ENCODE data around the gene KANK2. TPM values are rescaled to one million over a fixed set of nuclear protein-coding genes. Genes with fewer than 3 reads are reported as not detected.

Gene KANK2
- total and polyA plus RNA-seq, 3 experiments from 2014 or later: 0.16 to 2.3 (median 2.0) TPM

- Histone ChIP-seq H3K4me1 (ENCODE audit: insufficient read depth, low read length) (no peaks in the 10 kb centered on the region), H3K36me3 (ENCODE audit: insufficient read depth, low read length) (no peaks in the 10 kb centered on the region), H3K27me3 (ENCODE audit: insufficient read depth, low read length, poor library complexity, severe bottlenecking) (no peaks in the 10 kb centered on the region), H3K9me3 (ENCODE audit: low read length) (no peaks in the 10 kb centered on the region), H3K4me3 (ENCODE audit: low read length) (no peak overlapping the region), H3K27ac (ENCODE audit: low read depth, low read length) (no peak overlapping the region)
- Mint-ChIP-seq H3K27me3 (peaks cover 1 to 5% of the 10 kb centered on the region in 2 donors), H3K4me1 (no peaks in the 10 kb centered on the region), H3K4me3 (no peak overlapping the region), H3K36me3 (no peaks in the 10 kb centered on the region), H3K27ac (no peak overlapping the region), H3K9me3 (peaks cover 0 to 5% (median 0%) of the 10 kb centered on the region in 5 donors)
- CTCF ChIA-PET: no interaction called here
- no peak for DNase-seq
- POLR2A ChIA-PET: no interaction called here
These were observed 35.2 kb upstream of the KANK2 start for GRCh38 chr19:11232555-11232954.

DNA sequence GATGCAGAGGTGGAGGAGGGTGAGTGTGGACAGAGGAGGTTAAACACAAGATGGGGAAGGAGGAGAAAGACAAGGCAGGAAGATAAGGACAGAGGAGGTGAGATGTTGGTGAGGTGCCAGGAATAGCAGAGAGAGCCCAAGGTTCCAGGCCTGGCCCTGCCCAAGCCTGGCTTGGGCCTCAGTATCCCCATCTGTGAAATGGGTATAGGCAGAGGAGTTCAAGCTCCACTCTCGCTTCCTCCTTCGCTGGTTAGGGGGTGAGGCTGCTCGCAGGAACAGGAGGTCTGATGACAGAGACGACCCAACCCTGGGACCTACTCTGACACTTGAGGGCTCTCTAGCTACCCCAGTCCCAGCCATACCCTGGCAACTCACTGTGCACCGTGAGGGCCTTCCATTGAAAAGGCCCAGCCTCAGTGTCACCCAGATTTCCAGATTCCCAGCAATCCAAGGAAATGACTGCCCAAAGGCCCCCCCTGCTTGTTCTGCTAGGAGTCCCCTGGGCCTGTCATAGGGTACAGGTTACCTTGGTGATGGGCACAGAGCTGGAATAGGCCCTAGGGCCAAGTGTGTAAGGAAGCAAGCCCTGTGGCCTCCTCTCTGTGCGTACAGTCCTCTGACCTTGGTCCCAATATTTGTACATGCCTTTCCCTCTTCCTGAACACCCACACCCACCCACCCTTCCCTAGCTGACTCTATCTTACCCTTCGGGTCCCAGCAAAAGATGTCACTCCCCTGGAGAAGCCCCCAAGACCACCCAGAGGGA, 33.5 kb upstream of the KANK2 start:
- H3K4me3 ChIP-seq (ENCODE audit: low read length): no peak overlapping the region
- Mint-ChIP-seq H3K36me3 (no peaks in the 10 kb centered on the region), H3K9me3 (peaks cover 0 to 3% (median 0%) of the 10 kb centered on the region in 5 donors), H3K4me3 (no peak overlapping the region), H3K27me3 (peaks cover 3 to 5% of the 10 kb centered on the region in 2 donors), H3K4me1 (no peaks in the 10 kb centered on the region), H3K27ac (no peak overlapping the region)
- CTCF ChIA-PET: no interaction called here
- no peaks in the 10 kb centered on the region for H3K36me3 ChIP-seq (ENCODE audit: insufficient read depth, low read length)
- H3K4me1 ChIP-seq (ENCODE audit: insufficient read depth, low read length): no peaks in the 10 kb centered on the region
- H3K9me3 ChIP-seq (ENCODE audit: low read length): no peaks in the 10 kb centered on the region
- no peak overlapping the region for H3K27ac ChIP-seq (ENCODE audit: low read depth, low read length)
- no peak for DNase-seq
- POLR2A ChIA-PET: no interaction called here
- no peaks in the 10 kb centered on the region for H3K27me3 ChIP-seq (ENCODE audit: insufficient read depth, low read length, poor library complexity, severe bottlenecking)

- no peaks in the 10 kb centered on the region for H3K27me3 ChIP-seq (ENCODE audit: insufficient read depth, low read length, poor library complexity, severe bottlenecking)
- Mint-ChIP-seq H3K4me1 (no peaks in the 10 kb centered on the region), H3K27me3 (peaks cover 5 to 6% of the 10 kb centered on the region in 2 donors), H3K4me3 (no peak overlapping the region), H3K36me3 (no peaks in the 10 kb centered on the region), H3K9me3 (peaks cover 0 to 6% (median 0%) of the 10 kb centered on the region in 5 donors), H3K27ac (no peak overlapping the region)
- H3K27ac ChIP-seq (ENCODE audit: low read depth, low read length): no peak overlapping the region
- DNase-seq: peak in 1 of 5 donors; percentile 6
- no peaks in the 10 kb centered on the region for H3K9me3 ChIP-seq (ENCODE audit: low read length)
- CTCF ChIA-PET: no interaction called here
- H3K4me1 ChIP-seq (ENCODE audit: insufficient read depth, low read length): no peaks in the 10 kb centered on the region
- POLR2A ChIA-PET: no interaction called here
- no peaks in the 10 kb centered on the region for H3K36me3 ChIP-seq (ENCODE audit: insufficient read depth, low read length)
- no peak overlapping the region for H3K4me3 ChIP-seq (ENCODE audit: low read length)
These were observed 30.0 kb upstream of the KANK2 start for GRCh38 chr19:11227195-11227886.

DNA sequence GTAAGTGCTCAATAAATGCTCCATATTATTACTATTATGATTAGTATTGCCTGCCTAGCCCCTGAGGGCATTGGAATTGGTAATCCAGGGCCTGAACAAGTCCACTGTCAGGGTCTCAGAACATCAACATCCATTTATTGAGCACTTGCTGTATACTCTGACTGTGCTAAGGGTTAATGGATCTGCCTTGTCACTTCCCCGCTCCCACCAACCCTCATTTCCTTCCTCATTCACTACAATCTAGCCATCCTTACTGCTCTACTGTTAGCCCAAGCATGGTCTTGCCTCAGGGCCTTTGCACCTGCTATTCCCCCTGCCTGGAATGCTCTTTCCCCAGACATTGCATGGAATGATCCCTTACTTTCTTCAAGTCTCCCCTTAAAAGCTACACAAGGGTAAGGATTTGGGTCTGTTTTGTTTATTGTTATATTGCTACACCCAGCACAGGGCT, 29.4 kb upstream of the KANK2 start:
- H3K36me3 Mint-ChIP-seq: no peaks in the 10 kb centered on the region
- Histone ChIP-seq H3K4me3 (ENCODE audit: low read length) (no peak overlapping the region), H3K36me3 (ENCODE audit: insufficient read depth, low read length) (no peaks in the 10 kb centered on the region), H3K9me3 (ENCODE audit: low read length) (peaks cover under 1% of the 10 kb centered on the region), H3K4me1 (ENCODE audit: insufficient read depth, low read length) (no peaks in the 10 kb centered on the region), H3K27ac (ENCODE audit: low read depth, low read length) (no peak overlapping the region), H3K27me3 (ENCODE audit: insufficient read depth, low read length, poor library complexity, severe bottlenecking) (no peaks in the 10 kb centered on the region)
- H3K4me3 Mint-ChIP-seq: no peak overlapping the region
- DNase-seq: no peak
- CTCF ChIA-PET: no interaction called here
- no peaks in the 10 kb centered on the region for H3K4me1 Mint-ChIP-seq
- H3K9me3 Mint-ChIP-seq: peaks cover 0 to 9% (median 0%) of the 10 kb centered on the region in 5 donors
- no peak overlapping the region for H3K27ac Mint-ChIP-seq
- peaks cover 5 to 6% of the 10 kb centered on the region in 2 donors for H3K27me3 Mint-ChIP-seq
- POLR2A ChIA-PET: no interaction called here

DNA sequence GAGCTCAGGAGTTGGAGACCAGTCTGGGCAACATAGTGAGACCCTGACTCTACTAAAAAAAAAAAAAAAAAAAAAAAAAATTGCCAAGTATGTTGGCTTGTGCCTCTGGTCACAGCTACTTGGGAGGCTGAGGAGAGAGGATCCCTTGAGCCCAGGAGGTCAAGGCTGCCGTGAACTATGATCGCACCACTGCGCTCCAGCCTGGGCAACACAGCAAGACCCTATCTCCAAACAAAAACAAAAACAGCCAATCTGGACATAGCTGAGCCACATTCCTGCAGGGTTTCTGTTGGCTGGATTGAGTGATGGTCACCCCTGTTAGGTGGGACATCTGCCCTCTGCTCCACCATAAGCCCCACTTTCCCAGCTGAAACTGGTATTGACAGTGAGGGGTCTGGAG, 28.5 kb upstream of the KANK2 start:
- POLR2A ChIA-PET: no interaction called here
- CTCF ChIA-PET: no interaction called here
- Histone ChIP-seq H3K27ac (ENCODE audit: low read depth, low read length) (no peak overlapping the region), H3K4me1 (ENCODE audit: insufficient read depth, low read length) (no peaks in the 10 kb centered on the region), H3K27me3 (ENCODE audit: insufficient read depth, low read length, poor library complexity, severe bottlenecking) (no peaks in the 10 kb centered on the region), H3K9me3 (ENCODE audit: low read length) (peaks cover 6% of the 10 kb centered on the region), H3K36me3 (ENCODE audit: insufficient read depth, low read length) (no peaks in the 10 kb centered on the region), H3K4me3 (ENCODE audit: low read length) (no peak overlapping the region)
- Mint-ChIP-seq H3K4me1 (no peaks in the 10 kb centered on the region), H3K36me3 (peaks cover 0 to 8% (median 0%) of the 10 kb centered on the region in 3 donors), H3K27ac (no peak overlapping the region), H3K4me3 (no peak overlapping the region), H3K9me3 (peaks cover 7 to 16% (median 7%) of the 10 kb centered on the region in 5 donors), H3K27me3 (peaks cover 6 to 12% of the 10 kb centered on the region in 2 donors)
- DNase-seq: no peak

DNA sequence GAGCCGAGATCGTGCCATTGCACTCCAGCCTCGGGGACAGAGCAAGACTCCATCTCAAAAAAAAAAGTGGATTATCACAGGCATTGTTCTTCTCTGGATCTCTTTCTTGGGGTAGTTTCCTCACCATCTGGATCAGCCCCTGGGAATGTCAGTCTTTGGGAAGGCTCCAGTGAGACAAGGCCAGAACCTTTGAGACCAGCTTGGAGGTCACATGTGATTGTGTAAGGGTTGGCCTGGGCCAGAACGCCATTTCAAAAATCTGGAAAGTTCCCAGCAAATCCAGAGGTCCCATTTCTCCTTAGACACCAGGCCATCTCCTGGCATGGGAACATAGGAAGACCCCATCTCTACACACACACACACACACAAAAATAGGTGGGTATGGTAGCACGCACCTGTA, 27.8 kb upstream of the KANK2 start:
- Histone ChIP-seq H3K4me1 (ENCODE audit: insufficient read depth, low read length) (no peaks in the 10 kb centered on the region), H3K9me3 (ENCODE audit: low read length) (peaks cover 6% of the 10 kb centered on the region), H3K36me3 (ENCODE audit: insufficient read depth, low read length) (no peaks in the 10 kb centered on the region), H3K4me3 (ENCODE audit: low read length) (no peak overlapping the region), H3K27ac (ENCODE audit: low read depth, low read length) (no peak overlapping the region), H3K27me3 (ENCODE audit: insufficient read depth, low read length, poor library complexity, severe bottlenecking) (no peaks in the 10 kb centered on the region)
- POLR2A ChIA-PET: no interaction called here
- Mint-ChIP-seq H3K4me3 (no peak overlapping the region), H3K9me3 (peaks cover 10 to 20% (median 11%) of the 10 kb centered on the region in 5 donors), H3K27ac (no peak overlapping the region), H3K27me3 (peaks cover 7 to 16% of the 10 kb centered on the region in 2 donors), H3K4me1 (no peaks in the 10 kb centered on the region), H3K36me3 (peaks cover 0 to 12% (median 3%) of the 10 kb centered on the region in 3 donors)
- CTCF ChIA-PET: no interaction called here
- no peak for DNase-seq

DNA sequence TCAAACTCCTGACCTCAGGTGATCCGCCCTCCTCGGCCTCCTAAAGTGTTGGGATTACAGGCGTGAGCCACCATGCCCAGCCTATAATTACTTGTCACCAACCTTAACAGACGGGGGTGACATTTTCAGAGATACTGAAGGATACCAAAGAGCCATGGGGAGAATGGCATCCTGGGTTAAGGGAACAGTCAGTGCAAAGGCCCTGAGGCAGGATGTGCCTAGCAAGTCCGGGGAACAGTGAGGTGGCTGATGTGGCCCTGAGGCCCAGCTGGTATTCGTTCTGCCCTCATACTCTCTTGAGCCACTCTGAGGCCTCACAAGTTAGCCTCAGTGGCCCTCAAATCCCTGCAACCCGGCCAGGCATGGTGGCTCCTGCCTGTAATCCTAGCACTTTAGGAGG, 27.1 kb upstream of the KANK2 start:
- DNase-seq: no peak
- H3K27me3 Mint-ChIP-seq: peaks cover 7 to 15% of the 10 kb centered on the region in 2 donors
- peaks cover 10 to 22% (median 12%) of the 10 kb centered on the region in 5 donors for H3K9me3 Mint-ChIP-seq
- CTCF ChIA-PET: no interaction called here
- Histone ChIP-seq H3K27me3 (ENCODE audit: insufficient read depth, low read length, poor library complexity, severe bottlenecking) (no peaks in the 10 kb centered on the region), H3K9me3 (ENCODE audit: low read length) (peaks cover 6% of the 10 kb centered on the region), H3K4me1 (ENCODE audit: insufficient read depth, low read length) (no peaks in the 10 kb centered on the region), H3K4me3 (ENCODE audit: low read length) (no peak overlapping the region), H3K27ac (ENCODE audit: low read depth, low read length) (no peak overlapping the region), H3K36me3 (ENCODE audit: insufficient read depth, low read length) (no peaks in the 10 kb centered on the region)
- H3K4me3 Mint-ChIP-seq: no peak overlapping the region
- H3K4me1 Mint-ChIP-seq: no peaks in the 10 kb centered on the region
- POLR2A ChIA-PET: no interaction called here
- H3K36me3 Mint-ChIP-seq: peaks cover 0 to 15% (median 3%) of the 10 kb centered on the region in 3 donors
- H3K27ac Mint-ChIP-seq: no peak overlapping the region

GRCh38 chr19:11223200-11223599, 25.9 kb upstream of the KANK2 start:
- Mint-ChIP-seq H3K4me1 (no peaks in the 10 kb centered on the region), H3K9me3 (peaks cover 10 to 19% (median 12%) of the 10 kb centered on the region in 5 donors), H3K36me3 (peaks cover 0 to 15% (median 3%) of the 10 kb centered on the region in 3 donors), H3K27ac (no peak overlapping the region), H3K27me3 (peaks cover 7 to 12% of the 10 kb centered on the region in 2 donors), H3K4me3 (no peak overlapping the region)
- no peaks in the 10 kb centered on the region for H3K4me1 ChIP-seq (ENCODE audit: insufficient read depth, low read length)
- no peaks in the 10 kb centered on the region for H3K36me3 ChIP-seq (ENCODE audit: insufficient read depth, low read length)
- DNase-seq: no peak
- POLR2A ChIA-PET: no interaction called here
- CTCF ChIA-PET: no interaction called here
- no peak overlapping the region for H3K4me3 ChIP-seq (ENCODE audit: low read length)
- no peak overlapping the region for H3K27ac ChIP-seq (ENCODE audit: low read depth, low read length)
- H3K9me3 ChIP-seq (ENCODE audit: low read length): peaks cover 6% of the 10 kb centered on the region
- H3K27me3 ChIP-seq (ENCODE audit: insufficient read depth, low read length, poor library complexity, severe bottlenecking): no peaks in the 10 kb centered on the region
